ENCODE results near the gene MTREX. TPM values are rescaled to one million over a fixed set of nuclear protein-coding genes. Genes with fewer than 3 reads are reported as not detected.

Gene MTREX
- polyA plus RNA-seq, 3 donors = 10.2 to 14.4 (median 12.2) TPM

DNA sequence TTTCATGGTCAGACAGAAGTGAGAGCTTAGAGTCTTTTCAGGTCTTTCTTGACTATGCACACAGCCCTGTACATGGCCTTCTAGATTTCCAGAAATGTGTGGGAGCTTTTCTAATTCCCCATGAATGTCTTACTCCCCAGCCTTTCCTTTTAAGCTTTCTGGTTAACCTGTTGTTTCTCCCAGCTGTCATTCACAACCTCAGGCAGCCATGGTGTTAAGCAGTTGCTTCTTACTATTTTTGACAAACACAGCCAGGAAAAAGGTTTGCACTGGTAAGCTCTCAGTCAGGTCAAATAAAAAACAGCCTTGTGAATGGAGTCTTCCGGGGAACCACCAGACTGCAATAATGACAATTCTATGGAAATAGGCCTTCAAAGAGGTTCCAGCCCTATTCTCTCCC lies 84.9 kb downstream of the MTREX start:
- Histone ChIP-seq H3K36me3 (replicated peaks in 1 of 2; ENCODE audit: control insufficient read depth in 1 of 2, insufficient read depth in 2 of 2, low read length in 2 of 2) (peaks cover 43 to 89% of the 10 kb centered on the region in 2 donors), H3K27me3 (ENCODE audit: control insufficient read depth in 2 of 2, insufficient read depth in 2 of 2, low read length in 2 of 2) (no peaks in the 10 kb centered on the region), H3K4me1 (ENCODE audit: control insufficient read depth in 1 of 2, insufficient read depth in 2 of 2, low read length in 2 of 2) (no peaks in the 10 kb centered on the region), H3K4me3 (replicated peaks in 1 of 3; ENCODE audit: low read depth in 2 of 3, low read length in 3 of 3) (no peak overlapping the region), H3K27ac (ENCODE audit: low read depth in 1 of 2, low read length in 2 of 2) (no peak overlapping the region), H3K9ac (ENCODE audit: insufficient read depth, low read length, poor library complexity, severe bottlenecking) (no peak overlapping the region), H3K9me3 (replicated peaks in 1 of 2; ENCODE audit: control insufficient read depth in 1 of 2, insufficient read depth in 1 of 2, low read length in 2 of 2) (no peaks in the 10 kb centered on the region), H3K79me2 (ENCODE audit: insufficient read depth, low read length) (no peaks in the 10 kb centered on the region), H2AFZ (ENCODE audit: insufficient read depth, low read depth, low read length, poor library complexity, severe bottlenecking) (no peak overlapping the region), H3K4me2 (replicated peaks; ENCODE audit: extremely low read depth, low read length, poor library complexity, severe bottlenecking) (no peak overlapping the region), H4K20me1 (ENCODE audit: insufficient read depth, low read length) (no peaks in the 10 kb centered on the region)
- peaks cover 78% of the 10 kb centered on the region in 2 donors for H3K36me3 Mint-ChIP-seq
- H3K27me3 Mint-ChIP-seq (ENCODE audit: low read depth in 3 of 3) = no peaks in the 10 kb centered on the region
- no peak overlapping the region for H3K4me3 Mint-ChIP-seq
- H3K4me1 Mint-ChIP-seq = no peaks in the 10 kb centered on the region
- intact Hi-C loops (cut with micrococcal nuclease) = no loop called here
- H3K27ac Mint-ChIP-seq = no peak overlapping the region
- WGBS (ENCODE audit: insufficient coverage) = no CpG with 5 or more reads among the region's 1 CpG
- H3K9me3 Mint-ChIP-seq = peaks cover 0 to 7% (median 2%) of the 10 kb centered on the region in 7 donors
- TF ChIP-seq, protein P1, sequence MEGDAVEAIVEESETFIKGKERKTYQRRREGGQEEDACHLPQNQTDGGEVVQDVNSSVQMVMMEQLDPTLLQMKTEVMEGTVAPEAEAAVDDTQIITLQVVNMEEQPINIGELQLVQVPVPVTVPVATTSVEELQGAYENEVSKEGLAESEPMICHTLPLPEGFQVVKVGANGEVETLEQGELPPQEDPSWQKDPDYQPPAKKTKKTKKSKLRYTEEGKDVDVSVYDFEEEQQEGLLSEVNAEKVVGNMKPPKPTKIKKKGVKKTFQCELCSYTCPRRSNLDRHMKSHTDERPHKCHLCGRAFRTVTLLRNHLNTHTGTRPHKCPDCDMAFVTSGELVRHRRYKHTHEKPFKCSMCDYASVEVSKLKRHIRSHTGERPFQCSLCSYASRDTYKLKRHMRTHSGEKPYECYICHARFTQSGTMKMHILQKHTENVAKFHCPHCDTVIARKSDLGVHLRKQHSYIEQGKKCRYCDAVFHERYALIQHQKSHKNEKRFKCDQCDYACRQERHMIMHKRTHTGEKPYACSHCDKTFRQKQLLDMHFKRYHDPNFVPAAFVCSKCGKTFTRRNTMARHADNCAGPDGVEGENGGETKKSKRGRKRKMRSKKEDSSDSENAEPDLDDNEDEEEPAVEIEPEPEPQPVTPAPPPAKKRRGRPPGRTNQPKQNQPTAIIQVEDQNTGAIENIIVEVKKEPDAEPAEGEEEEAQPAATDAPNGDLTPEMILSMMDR (IDR thresholded peaks at IDR 0.05) = no peak
- no peak for DNase-seq

DNA sequence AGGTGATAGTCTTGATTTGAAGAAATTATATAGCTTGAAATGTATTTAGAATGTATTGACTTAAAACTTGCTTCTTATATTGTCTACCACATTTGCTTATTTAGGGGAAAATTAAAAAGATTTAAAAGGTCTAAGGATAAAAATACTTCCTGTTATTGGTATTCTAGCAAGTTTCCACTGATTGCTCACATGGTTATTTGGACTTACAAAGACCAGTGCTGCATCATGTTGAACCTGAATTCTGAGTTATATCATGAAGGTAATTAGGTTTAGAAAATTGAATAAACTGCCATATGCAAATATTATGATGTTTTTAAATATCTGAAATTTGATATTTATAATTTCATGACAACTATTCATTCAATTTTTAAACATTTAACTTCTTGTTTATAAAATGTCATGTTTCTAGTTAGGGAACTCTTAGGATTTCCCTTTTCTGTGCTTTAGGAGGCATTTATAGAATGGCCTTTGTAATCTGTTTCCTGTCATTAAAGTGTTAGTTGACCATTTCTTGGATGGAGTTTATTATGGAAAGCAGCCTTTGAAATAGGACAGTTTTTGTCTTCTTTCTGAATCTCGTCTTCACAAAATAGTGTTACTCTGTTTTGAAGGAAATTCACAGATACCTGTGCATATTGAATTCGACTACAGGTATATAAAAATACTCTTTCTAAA lies 85.8 kb downstream of the MTREX start:
- H3K36me3 Mint-ChIP-seq = peaks cover 75 to 77% of the 10 kb centered on the region in 2 donors
- no CpG with 5 or more reads among the region's 2 CpGs for WGBS (ENCODE audit: insufficient coverage)
- Histone ChIP-seq H3K4me2 (replicated peaks; ENCODE audit: extremely low read depth, low read length, poor library complexity, severe bottlenecking) (no peak overlapping the region), H3K27ac (ENCODE audit: low read depth in 1 of 2, low read length in 2 of 2) (no peak overlapping the region), H3K4me3 (replicated peaks in 1 of 3; ENCODE audit: low read depth in 2 of 3, low read length in 3 of 3) (no peak overlapping the region), H3K9ac (ENCODE audit: insufficient read depth, low read length, poor library complexity, severe bottlenecking) (no peak overlapping the region), H3K27me3 (ENCODE audit: control insufficient read depth in 2 of 2, insufficient read depth in 2 of 2, low read length in 2 of 2) (no peaks in the 10 kb centered on the region), H3K9me3 (replicated peaks in 1 of 2; ENCODE audit: control insufficient read depth in 1 of 2, insufficient read depth in 1 of 2, low read length in 2 of 2) (no peaks in the 10 kb centered on the region), H3K36me3 (replicated peaks in 1 of 2; ENCODE audit: control insufficient read depth in 1 of 2, insufficient read depth in 2 of 2, low read length in 2 of 2) (peaks cover 41 to 89% of the 10 kb centered on the region in 2 donors), H4K20me1 (ENCODE audit: insufficient read depth, low read length) (no peaks in the 10 kb centered on the region), H2AFZ (ENCODE audit: insufficient read depth, low read depth, low read length, poor library complexity, severe bottlenecking) (no peak overlapping the region), H3K4me1 (ENCODE audit: control insufficient read depth in 1 of 2, insufficient read depth in 2 of 2, low read length in 2 of 2) (no peaks in the 10 kb centered on the region), H3K79me2 (ENCODE audit: insufficient read depth, low read length) (no peaks in the 10 kb centered on the region)
- no peaks in the 10 kb centered on the region for H3K27me3 Mint-ChIP-seq (ENCODE audit: low read depth in 3 of 3)
- peaks cover 0 to 7% (median 2%) of the 10 kb centered on the region in 7 donors for H3K9me3 Mint-ChIP-seq
- no peaks in the 10 kb centered on the region for H3K4me1 Mint-ChIP-seq
- intact Hi-C loops (cut with micrococcal nuclease) = no loop called here
- no peak overlapping the region for H3K4me3 Mint-ChIP-seq
- TF ChIP-seq, protein P1 (IDR thresholded peaks at IDR 0.05) = no peak
- no peak overlapping the region for H3K27ac Mint-ChIP-seq
- no peak for DNase-seq
